HepG2 (cell line): ENCODE data around the gene ACSS2. TPM values are rescaled to one million over a fixed set of nuclear protein-coding genes. Genes with fewer than 3 reads are reported as not detected.

Experiments
- CCAR2 ChIP-seq: fragments of 200-400 bp; formaldehyde crosslinking; optimal IDR thresholded peaks from 2 replicates; pipeline ENCODE3; 2018; ENCODE audit warnings: low read depth, mild to moderate bottlenecking, low read length, moderate library complexity
- CSRNP1 ChIP-seq: sonication (generic); formaldehyde crosslinking; IDR thresholded peaks from 2 replicates; pipeline ENCODE4 v1.8.1; 2023; ENCODE audit warnings: mild to moderate bottlenecking, missing genetic modification reagents
- HOXA9 ChIP-seq: sonication (generic); formaldehyde crosslinking; IDR thresholded peaks from 2 replicates; pipeline ENCODE4 v1.8.1; 2022; ENCODE audit warnings: missing genetic modification reagents, mild to moderate bottlenecking, moderate library complexity, borderline replicate concordance
- ZNF264 ChIP-seq: sonication (generic); formaldehyde crosslinking; IDR thresholded peaks from 2 replicates; pipeline ENCODE4 v1.4.0; 2020; ENCODE audit warnings: missing genetic modification reagents
- ZNF274 ChIP-seq: sonication (generic); formaldehyde crosslinking; IDR thresholded peaks from 2 replicates; pipeline ENCODE4 v1.5.1; 2020; ENCODE audit warnings: mild to moderate bottlenecking, missing genetic modification reagents
- ZNF441 ChIP-seq: sonication (generic); formaldehyde crosslinking; IDR thresholded peaks from 2 replicates; pipeline ENCODE4 v1.7.0; 2021; ENCODE audit warnings: missing genetic modification reagents, borderline replicate concordance
- ZNF773 ChIP-seq: sonication (generic); formaldehyde crosslinking; IDR thresholded peaks from 2 replicates; pipeline ENCODE4 v1.4.0; 2020; ENCODE audit warnings: missing genetic modification reagents, borderline replicate concordance
- polyA plus RNA-seq, 8 experiments: library from polyadenylated mRNA; depleted of rRNA in 3 of 8; stranded (reverse) in 7 of 8; unstranded in 1 of 8; fragments of >200 nt; fragmentation: Illumina TruSeq in 4 of 8; extraction: Trizol in 4 of 8; gene quantifications; 2 replicates each; pipeline versions ENCODE4 v1.2.1 to v1.2.3, GENCODE V29; 2011 to 2016; ENCODE audit warnings: low read depth in 4 of 8, missing spikeins in 1 of 8, mixed read lengths in 1 of 8; ENCODE audit not compliant: insufficient read depth in 1 of 8
- total RNA-seq, 5 experiments: library from RNA; depleted of rRNA; stranded (reverse); fragments of >200 nt; fragmentation: Illumina TruSeq; extraction: Trizol; gene quantifications; 2 replicates each; pipeline ENCODE4 v1.2.3, GENCODE V29; 2016; ENCODE audit warnings: low read depth in 1 of 5
- TF ChIP-seq, protein P1 (sequence below): sonication (generic); formaldehyde crosslinking; IDR thresholded peaks from 2 replicates; pipeline ENCODE4 v1.4.0; 2020; ENCODE audit warnings: missing genetic modification reagents
- TF ChIP-seq, protein P2 (sequence below): IDR thresholded peaks from 2 replicates; pipeline ENCODE4 v1.6.1; 2016
- TF ChIP-seq, protein P3 (sequence below), 2 experiments: sonication (generic) in 1 of 2; formaldehyde crosslinking in 1 of 2; IDR thresholded peaks; 2 replicates each; pipeline versions ENCODE4 v1.4.0 to v1.6.1; 2018 to 2020; ENCODE audit warnings: missing genetic modification reagents in 2 of 2, borderline replicate concordance in 1 of 2, low read depth in 1 of 2, mild to moderate bottlenecking in 1 of 2, missing biosample characterization in 1 of 2
- TF ChIP-seq, protein P4 (sequence below): sonication (generic); formaldehyde crosslinking; IDR thresholded peaks from 2 replicates; pipeline ENCODE4 v1.4.0; 2020; ENCODE audit warnings: missing genetic modification reagents, borderline replicate concordance

The ACSS2 gene
- total and polyA plus RNA-seq, 2 of the 13 experiments (the other 11 are each of a cell fraction or from before 2014, with no cell fraction given), result 72.8 to 89.7 TPM

- TF ChIP-seq, protein P1, sequence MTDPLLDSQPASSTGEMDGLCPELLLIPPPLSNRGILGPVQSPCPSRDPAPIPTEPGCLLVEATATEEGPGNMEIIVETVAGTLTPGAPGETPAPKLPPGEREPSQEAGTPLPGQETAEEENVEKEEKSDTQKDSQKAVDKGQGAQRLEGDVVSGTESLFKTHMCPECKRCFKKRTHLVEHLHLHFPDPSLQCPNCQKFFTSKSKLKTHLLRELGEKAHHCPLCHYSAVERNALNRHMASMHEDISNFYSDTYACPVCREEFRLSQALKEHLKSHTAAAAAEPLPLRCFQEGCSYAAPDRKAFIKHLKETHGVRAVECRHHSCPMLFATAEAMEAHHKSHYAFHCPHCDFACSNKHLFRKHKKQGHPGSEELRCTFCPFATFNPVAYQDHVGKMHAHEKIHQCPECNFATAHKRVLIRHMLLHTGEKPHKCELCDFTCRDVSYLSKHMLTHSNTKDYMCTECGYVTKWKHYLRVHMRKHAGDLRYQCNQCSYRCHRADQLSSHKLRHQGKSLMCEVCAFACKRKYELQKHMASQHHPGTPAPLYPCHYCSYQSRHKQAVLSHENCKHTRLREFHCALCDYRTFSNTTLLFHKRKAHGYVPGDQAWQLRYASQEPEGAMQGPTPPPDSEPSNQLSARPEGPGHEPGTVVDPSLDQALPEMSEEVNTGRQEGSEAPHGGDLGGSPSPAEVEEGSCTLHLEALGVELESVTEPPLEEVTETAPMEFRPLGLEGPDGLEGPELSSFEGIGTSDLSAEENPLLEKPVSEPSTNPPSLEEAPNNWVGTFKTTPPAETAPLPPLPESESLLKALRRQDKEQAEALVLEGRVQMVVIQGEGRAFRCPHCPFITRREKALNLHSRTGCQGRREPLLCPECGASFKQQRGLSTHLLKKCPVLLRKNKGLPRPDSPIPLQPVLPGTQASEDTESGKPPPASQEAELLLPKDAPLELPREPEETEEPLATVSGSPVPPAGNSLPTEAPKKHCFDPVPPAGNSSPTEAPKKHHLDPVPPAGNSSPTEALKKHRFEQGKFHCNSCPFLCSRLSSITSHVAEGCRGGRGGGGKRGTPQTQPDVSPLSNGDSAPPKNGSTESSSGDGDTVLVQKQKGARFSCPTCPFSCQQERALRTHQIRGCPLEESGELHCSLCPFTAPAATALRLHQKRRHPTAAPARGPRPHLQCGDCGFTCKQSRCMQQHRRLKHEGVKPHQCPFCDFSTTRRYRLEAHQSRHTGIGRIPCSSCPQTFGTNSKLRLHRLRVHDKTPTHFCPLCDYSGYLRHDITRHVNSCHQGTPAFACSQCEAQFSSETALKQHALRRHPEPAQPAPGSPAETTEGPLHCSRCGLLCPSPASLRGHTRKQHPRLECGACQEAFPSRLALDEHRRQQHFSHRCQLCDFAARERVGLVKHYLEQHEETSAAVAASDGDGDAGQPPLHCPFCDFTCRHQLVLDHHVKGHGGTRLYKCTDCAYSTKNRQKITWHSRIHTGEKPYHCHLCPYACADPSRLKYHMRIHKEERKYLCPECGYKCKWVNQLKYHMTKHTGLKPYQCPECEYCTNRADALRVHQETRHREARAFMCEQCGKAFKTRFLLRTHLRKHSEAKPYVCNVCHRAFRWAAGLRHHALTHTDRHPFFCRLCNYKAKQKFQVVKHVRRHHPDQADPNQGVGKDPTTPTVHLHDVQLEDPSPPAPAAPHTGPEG (CRISPR knock-in tag), result no peak
- TF ChIP-seq HOXA9 (no peak), ZNF441 (peak; percentile 86; the same call in 1 of the 2 replicates), CCAR2 (no peak), CSRNP1 (CRISPR knock-in tag) (0 out of 2 replicates have a peak, but pooled peaks have one; percentile 41), ZNF274 (peak; percentile 73; the same call in 1 of the 2 replicates), ZNF264 (CRISPR knock-in tag) (0 out of 2 replicates have a peak, but pooled peaks have one; percentile 68), ZNF773 (CRISPR knock-in tag) (peak; percentile 46; the same call in 1 of the 2 replicates)
- TF ChIP-seq, protein P2, sequence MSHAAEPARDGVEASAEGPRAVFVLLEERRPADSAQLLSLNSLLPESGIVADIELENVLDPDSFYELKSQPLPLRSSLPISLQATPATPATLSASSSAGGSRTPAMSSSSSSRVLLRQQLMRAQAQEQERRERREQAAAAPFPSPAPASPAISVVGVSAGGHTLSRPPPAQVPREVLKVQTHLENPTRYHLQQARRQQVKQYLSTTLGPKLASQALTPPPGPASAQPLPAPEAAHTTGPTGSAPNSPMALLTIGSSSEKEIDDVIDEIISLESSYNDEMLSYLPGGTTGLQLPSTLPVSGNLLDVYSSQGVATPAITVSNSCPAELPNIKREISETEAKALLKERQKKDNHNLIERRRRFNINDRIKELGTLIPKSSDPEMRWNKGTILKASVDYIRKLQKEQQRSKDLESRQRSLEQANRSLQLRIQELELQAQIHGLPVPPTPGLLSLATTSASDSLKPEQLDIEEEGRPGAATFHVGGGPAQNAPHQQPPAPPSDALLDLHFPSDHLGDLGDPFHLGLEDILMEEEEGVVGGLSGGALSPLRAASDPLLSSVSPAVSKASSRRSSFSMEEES (CRISPR knock-in tag), result no peak
- TF ChIP-seq, protein P3, sequence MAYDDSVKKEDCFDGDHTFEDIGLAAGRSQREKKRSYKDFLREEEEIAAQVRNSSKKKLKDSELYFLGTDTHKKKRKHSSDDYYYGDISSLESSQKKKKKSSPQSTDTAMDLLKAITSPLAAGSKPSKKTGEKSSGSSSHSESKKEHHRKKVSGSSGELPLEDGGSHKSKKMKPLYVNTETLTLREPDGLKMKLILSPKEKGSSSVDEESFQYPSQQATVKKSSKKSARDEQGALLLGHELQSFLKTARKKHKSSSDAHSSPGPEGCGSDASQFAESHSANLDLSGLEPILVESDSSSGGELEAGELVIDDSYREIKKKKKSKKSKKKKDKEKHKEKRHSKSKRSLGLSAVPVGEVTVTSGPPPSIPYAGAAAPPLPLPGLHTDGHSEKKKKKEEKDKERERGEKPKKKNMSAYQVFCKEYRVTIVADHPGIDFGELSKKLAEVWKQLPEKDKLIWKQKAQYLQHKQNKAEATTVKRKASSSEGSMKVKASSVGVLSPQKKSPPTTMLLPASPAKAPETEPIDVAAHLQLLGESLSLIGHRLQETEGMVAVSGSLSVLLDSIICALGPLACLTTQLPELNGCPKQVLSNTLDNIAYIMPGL (CRISPR knock-in tag; IDR thresholded peaks at IDR 0.05; ENCODE audit: borderline replicate concordance in 1 of 2, low read depth in 1 of 2), result peak in 1 of 2 experiments; percentile 94; a peak in 2 of 4 replicates
- TF ChIP-seq, protein P4, sequence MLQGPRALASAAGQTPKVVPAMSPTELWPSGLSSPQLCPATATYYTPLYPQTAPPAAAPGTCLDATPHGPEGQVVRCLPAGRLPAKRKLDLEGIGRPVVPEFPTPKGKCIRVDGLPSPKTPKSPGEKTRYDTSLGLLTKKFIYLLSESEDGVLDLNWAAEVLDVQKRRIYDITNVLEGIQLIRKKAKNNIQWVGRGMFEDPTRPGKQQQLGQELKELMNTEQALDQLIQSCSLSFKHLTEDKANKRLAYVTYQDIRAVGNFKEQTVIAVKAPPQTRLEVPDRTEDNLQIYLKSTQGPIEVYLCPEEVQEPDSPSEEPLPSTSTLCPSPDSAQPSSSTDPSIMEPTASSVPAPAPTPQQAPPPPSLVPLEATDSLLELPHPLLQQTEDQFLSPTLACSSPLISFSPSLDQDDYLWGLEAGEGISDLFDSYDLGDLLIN (CRISPR knock-in tag), result 0 out of 2 replicates have a peak, but pooled peaks have one; percentile 29
Observed at GRCh38 chr20:34876406-34877282, at the start of gene ACSS2 (continued).
